ENCODE results near the gene DAPK1.
"Not testable (repeated sequence)": the region's sequence is repeated elsewhere in the genome, so short reads cannot be mapped to it uniquely, and the experiment has no call there.

The DAPK1 gene

DNA sequence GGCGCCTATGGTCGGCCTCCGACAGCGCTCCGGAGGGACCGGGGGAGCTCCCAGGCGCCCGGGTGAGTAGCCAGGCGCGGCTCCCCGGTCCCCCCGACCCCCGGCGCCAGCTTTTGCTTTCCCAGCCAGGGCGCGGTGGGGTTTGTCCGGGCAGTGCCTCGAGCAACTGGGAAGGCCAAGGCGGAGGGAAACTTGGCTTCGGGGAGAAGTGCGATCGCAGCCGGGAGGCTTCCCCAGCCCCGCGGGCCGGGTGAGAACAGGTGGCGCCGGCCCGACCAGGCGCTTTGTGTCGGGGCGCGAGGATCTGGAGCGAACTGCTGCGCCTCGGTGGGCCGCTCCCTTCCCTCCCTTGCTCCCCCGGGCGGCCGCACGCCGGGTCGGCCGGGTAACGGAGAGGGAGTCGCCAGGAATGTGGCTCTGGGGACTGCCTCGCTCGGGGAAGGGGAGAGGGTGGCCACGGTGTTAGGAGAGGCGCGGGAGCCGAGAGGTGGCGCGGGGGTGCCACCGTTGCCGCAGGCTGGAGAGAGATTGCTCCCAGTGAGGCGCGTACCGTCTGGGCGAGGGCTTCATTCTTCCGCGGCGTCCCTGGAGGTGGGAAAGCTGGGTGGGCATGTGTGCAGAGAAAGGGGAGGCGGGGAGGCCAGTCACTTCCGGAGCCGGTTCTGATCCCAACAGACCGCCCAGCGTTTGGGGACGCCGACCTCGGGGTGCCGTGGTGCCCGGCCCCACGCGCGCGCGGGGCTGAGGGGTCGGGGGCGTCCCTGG is 561 bp downstream of the DAPK1 start:
- peak in 1 of 3 experiments; percentile 6 for DNase-seq (ENCODE audit: low read depth in 3 of 3)

DNA sequence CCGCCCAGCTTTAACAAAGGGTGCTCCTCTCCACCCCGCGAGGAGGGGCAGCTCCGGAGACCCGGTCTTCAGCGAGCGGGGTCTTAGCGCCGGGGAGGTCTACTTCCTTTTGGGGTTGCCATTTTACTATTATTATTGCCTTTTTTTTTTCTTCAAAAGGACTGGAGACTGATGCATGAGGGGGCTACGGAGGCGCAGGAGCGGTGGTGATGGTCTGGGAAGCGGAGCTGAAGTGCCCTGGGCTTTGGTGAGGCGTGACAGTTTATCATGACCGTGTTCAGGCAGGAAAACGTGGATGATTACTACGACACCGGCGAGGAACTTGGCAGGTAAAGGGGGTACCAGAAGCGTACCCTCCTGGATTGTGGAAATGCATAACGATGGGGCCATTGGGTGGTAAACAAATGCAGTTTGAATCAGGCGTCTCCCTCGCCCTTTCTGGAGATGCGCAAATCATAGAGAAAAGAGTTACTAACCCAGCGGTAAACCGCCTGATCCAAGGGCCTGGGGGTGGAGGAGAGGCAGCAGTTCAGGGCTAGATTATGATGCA is 1.2 kb downstream of the DAPK1 start:
- no peak for DNase-seq (ENCODE audit: low read depth in 3 of 3)

DNA sequence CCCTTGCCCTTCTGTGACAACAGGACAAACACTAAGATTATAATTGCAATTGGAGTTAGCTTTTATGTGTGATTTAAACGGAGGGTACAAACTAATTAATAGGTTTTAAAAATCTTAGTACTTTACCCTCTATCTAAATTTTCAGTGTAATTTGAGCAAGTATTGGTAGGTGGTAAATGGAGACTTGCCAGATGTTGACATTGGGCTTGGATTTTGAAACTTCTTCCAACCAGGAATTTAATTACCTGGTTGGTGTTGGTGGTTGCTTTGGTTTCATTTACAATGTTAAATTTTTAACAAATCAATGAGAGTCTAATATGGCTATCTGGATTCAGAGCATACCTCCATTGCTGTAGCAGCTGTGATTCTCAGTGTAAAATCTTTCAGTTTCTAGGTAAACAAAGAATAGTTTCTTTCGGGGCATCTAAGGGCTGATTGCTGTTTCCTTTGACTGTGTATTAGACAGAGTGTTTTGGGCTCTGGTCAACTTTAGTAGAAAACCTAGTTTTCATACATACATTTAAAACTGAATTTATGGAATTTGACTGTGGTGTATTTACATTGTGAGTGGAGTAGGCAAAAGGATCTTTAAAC is 1.9 kb downstream of the DAPK1 start:
- no peak for DNase-seq (ENCODE audit: low read depth in 3 of 3)

DNA sequence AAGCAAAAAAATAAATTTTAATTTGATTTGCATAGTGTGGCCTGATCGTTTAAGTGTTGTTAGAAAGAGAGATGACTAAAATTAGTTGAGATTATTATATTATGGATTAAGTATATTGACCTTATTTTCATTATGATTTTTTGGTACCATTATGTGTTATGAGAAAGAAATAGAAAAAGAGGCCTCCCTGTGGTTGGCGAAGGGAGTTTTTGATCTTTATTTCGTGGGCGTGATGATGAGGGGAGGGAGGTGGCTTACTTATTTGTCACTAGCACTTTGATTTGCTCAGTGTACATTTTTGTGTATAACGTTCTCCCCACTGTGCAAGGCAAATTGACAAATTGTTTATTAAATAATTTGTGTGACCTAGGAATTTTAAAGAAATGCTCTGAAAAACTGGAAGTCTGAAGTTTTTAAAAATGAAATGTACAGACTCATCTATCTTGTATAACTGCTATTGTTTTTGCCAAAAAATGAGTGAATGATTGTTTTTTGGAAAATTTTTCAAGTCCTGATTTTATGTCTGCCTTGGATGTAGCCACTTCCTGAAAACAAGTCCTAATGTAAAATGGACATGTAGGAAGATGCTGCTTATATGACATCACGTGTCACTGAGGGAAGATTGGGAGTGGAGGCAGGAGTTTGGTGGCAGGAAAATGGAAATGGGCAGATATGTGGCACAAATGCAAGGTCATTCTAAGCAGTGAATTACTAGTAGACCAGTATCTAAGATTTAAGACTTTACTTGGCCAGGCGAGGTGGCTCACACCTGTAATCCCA is 3.0 kb downstream of the DAPK1 start:
- peak in 1 of 3 experiments; percentile 12 for DNase-seq (ENCODE audit: low read depth in 3 of 3)

DNA sequence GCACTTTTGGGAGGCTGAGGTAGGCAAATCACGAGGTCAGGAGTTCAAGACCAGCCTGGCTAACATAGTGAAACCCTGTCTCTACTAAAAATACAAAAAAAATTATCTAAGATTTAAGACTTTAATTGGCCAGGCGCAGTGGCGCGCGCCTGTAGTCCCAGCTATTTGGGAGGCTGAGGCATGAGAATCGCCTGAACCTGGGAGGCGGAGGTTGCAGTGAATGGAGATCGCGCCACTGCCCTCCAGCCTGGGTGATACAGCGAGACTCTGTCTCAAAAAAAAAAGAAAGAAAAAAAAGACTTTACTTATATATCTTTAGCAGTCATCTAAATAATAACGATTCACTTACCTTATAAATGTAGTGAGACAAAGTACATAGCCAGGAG is 3.6 kb downstream of the DAPK1 start:
- DNase-seq (ENCODE audit: low read depth in 3 of 3), result not testable (repeated sequence)

DNA sequence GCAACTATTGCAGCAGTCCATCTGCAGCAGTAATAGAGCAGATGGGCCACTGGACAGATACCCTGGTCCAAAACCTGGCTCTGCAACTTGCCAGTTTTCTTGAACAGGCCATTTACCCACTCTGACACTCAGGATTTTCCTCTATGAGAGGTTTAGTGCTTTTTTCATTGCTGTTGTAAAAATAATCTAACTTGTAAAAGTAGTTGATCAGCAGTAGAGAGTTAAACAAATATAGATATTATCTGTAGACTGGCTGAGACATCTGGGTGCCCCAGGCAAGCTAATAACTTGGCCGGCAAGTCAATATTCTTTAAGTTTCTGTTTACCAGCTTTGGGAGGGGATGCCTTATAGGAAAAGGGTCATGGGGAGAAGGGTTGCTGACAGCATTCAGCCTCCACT is 4.1 kb downstream of the DAPK1 start:
- no peak for DNase-seq (ENCODE audit: low read depth in 3 of 3)

DNA sequence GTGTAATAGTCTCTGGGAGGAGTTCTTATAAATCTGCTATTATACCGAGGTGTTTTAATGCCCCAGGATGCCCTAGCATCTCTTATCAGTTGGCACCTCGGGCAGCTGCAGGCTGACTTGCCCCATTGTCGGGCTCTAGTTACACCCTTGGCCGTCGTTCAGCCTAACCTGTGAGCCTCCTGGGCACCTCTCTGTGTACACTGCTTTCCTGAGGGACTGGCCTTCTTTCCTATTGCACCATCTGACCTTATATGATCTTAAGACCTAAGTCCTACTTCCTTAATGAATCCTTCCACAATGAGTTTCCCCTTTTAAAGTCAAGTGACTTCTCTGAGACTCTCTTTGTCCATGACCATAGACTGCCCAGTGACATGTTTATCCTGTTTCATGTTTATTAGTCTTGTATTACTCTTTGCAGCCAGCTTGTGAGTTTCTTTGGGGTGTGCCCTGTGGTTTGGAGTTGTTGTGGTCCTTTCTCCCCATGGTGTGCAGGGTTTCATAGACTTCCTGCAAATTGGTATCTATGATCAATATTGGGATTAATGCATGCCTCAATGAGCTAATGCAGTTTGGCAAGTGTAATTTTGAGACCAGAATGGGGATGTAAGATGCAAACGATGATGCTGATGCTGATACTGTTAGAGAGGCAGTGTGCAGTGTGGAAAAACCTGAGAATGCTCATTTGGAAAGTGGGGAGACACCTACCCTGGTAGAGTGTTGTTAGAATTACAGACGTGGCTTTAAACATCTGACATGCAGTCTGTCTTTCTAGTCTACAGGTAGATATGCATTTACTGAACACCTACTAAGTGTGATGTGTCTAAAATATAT is 4.9 kb downstream of the DAPK1 start:
- no peak for DNase-seq (ENCODE audit: low read depth in 3 of 3)

DNA sequence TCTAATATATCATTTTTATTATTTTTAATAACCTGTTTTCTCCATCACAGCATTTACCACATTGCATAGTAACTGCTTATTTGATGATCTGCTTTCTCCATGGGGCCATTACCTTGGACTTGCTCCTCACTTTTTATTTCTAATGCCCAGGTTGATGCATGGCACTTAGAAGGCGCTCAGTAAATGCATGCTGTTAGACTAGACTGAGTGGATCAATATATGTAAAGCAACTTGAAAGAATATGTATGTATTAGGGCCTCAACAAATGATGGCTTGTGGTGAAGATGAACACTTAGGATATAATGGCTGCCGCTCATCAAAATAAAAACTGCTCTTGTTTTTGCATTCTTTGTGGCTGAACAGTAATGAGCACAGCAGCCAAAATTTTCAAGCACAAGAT is 5.8 kb downstream of the DAPK1 start:
- no peak for DNase-seq (ENCODE audit: low read depth in 3 of 3)

DNA sequence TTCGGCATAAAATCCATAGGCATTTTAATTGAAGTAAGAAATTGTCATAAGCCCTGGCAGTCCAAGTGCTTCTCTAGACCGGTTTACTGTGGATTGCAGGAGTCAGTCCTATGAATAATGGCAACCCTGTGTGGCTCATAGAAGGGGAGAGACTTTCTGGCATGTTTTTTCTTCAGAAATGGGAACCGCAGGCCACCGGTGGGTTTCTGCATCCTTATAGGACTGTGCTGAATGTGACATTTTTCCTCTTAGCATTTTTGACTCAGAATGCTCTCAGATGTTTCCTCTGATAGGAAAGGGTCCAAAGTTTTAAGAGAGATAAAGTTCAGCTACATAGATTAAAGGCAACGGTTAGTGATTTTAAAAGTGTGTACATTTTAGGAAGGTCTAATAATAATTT is 6.3 kb downstream of the DAPK1 start:
- no peak for DNase-seq (ENCODE audit: low read depth in 3 of 3)

DNA sequence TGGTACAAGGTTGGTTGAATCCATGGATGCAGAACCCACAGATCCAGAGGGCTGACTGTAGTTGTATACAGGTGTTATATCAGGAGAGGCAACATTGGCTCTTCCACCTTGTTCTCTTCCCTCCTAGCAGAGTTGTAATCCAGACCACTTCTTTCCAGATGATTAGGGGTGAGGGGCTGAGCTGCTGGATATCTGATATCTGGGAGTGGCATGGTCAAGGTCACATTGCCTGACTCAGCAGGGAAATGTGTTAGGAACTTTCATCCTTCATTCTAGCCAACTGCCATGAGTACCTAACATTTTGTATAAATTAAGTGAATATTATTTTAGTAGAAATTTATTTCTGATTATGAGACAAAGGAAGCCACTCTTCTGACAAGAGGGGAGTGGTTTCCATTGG is 7.3 kb downstream of the DAPK1 start:
- no peak for DNase-seq (ENCODE audit: low read depth in 3 of 3)

DNA sequence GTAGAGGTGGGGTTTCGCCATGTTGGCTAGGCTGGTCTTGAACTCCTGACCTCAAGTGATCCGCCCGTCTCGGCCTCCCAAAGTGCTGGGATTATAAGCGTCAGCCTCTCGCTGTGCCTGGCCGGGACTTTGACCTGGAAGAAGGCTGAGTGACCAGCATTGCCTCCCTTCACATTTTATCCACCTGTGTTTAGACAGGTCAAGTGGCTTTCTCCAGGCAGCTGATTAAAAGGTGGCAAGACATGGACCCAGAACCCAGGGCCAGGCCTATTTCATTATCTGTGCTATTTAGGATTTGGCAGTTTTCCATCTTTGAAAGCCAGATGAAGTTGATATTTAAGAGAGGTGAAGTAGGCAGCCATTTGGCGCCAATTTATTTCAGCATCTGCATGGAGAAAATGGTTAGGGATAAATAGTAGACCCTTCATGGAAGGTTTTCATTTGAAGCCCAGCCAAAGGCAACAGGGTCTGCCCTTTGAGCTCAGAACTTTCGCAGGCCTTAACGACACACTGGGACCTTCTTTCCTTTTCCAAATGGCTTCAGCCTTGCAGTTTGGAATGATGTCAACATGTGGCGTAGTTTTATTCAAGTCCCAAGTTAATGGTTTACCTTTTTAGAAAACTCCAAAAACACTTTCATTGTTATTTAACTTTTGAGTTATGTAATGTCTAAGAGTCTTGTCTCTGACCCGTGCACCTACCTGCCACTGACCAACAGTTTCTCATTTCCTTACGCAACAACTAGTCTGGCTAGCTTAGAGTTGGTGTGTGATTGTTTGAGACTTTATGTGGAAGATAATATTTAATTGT is 8.4 kb downstream of the DAPK1 start:
- DNase-seq (ENCODE audit: low read depth in 3 of 3), result no peak

DNA sequence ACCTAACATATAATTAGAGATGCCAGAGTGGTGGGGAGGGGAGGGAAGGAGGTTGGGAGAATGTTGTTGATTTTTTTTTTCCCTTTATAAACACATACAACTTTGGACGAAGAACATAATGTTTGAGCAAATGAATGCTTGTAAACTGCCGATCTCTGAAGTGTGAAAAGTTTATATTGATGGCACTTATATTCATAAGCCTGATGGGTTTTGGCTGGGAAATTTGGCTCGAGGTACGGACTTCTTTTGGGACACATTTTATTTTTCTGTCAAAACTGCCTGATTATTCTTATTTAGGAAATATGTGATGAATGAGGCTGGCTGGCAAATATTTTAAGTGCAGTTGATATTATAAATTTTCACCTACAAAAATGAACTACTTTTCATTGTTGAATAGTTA is 9.9 kb downstream of the DAPK1 start:
- no peak for DNase-seq (ENCODE audit: low read depth in 3 of 3)

DNA sequence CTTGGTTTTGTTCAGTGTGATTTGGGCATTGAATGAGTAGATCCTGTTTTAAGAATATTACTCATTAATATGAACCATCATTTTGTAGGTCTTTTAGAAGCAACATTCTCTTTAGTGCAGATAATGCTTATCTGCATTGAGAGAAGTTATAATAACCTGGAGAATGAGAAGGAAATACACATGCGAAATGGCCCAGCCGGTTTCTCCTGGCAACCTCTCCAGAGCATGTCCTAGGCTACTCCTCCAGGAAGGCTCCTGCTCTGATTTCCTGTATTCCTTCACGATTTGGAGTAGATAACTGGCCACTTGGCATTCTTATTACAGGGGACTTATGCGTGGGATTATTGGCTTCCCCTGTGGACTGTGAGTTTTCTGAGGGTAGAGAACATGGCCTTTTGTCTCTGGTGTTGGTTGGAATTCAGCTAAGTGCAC is 12.6 kb downstream of the DAPK1 start:
- no peak for DNase-seq (ENCODE audit: low read depth in 3 of 3)

DNA sequence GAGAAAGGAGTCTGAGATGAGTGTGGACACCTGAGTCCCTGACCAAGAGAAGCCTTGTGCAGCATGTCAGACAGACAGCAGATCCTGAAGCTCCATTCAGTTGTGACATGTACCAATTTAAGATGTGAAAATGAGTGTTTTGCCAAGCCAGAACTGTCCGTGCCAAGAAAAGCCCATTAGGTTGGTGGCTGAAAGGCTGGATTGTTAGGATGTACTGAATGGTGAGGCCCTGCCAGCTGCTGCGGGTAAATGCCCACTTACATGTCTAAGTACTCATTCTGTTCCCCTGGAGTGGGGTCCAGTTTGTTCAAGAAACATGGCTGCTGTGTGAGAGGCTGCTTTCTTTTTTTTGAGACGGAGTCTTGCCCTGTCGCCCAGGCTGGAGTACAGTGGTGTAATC is 14.6 kb downstream of the DAPK1 start:
- no peak for DNase-seq (ENCODE audit: low read depth in 3 of 3)

DNA sequence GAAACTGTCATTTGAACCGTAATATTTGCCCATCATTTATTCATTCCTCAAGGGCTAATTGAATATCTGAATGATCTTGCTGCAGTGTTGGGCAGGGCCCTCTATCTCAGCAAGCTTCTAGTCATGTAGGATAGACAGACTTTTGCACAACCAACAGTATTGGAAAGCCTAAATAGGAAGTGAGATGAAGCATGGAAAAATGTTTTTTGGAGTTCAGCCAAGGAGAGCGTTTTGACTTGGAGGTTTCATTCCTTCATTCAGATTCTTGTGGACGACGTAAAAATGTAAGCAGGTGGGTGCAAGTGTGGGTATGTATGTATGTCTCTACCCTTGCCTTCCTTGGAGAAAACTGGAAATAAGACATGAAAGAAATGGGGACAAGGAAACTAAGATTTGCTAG is 15.5 kb downstream of the DAPK1 start:
- no peak for DNase-seq (ENCODE audit: low read depth in 3 of 3)

DNA sequence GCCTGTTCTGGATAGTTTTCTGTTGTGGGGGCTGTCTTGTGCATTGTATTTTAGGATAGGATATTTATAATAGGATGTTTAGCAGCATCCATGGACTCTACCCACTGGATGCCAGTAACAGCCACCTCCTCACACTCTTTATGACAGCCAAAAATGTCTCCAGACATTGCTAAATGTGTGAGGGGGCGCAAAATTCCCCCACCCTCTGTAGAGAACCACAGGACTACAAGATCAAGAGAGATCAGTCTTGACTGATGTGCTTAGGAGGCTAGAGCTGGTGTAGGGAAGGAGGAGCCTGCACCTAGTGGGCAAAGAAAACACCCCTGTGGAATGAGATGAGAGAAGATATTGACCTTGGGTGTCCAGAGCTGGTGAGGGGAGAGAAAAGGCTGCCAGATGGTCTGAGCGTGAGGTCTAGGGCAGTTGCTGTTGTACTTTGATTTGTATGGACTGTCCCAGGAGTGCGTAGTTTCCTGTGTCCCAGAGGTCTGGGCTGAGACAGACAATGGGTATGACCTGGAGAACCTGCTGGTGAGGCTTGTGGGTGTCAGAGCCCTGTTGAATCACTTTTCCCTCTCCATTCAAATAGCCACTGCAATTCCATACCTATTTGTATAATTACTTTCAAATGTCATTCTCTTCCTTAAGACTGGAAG is 16.3 kb downstream of the DAPK1 start:
- DNase-seq (ENCODE audit: low read depth in 3 of 3), result no peak

DNA sequence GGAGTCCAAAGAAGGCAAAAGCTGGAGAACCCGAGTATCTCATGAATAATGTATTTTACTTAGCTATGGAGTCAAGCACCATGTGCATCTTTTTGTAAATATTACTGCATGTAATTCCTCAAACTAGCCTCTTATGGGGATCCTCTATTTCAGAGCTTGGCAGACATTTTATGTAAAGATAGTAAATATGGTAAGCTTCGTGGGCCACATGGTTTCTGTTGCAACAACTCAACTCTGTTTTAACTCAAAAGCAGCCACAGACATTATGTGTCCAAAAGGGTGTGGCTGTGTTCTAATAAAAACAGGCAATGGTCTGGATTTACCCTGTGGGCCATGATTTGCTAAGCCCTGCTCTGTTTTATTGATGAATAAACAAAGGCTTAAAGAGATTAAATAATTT is 17.3 kb downstream of the DAPK1 start:
- no peak for DNase-seq (ENCODE audit: low read depth in 3 of 3)

DNA sequence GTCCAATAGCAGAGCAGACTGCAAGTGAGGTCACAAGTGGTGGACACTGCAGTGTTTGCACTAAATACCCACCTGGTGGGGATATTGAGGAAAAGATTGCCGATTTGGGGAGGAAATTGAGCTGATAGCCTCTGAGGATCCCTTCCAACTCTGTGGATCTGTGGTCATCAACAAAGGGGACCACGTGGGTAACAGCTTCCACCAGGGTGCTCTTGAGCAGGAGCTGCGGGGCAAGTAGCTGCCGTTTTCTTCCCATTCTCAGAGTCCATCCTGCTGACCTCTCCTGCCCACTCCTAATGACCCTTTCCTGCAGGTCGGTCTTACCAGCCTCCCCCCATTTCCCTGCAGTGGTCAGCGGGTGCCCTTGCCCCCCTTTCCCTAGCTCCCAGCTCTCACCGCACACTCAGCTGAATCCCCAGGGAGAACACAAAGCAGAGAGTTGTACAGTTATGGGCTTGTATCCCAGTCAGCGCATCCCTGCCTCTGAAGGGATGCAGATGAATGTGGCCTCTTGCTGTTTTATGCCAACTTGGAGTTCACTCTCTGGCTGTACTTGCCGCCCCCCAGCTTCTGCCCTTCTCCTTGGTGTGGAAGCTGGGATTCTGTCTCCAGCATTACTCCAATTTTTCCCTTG is 18.0 kb downstream of the DAPK1 start:
- no peak for DNase-seq (ENCODE audit: low read depth in 3 of 3)

DNA sequence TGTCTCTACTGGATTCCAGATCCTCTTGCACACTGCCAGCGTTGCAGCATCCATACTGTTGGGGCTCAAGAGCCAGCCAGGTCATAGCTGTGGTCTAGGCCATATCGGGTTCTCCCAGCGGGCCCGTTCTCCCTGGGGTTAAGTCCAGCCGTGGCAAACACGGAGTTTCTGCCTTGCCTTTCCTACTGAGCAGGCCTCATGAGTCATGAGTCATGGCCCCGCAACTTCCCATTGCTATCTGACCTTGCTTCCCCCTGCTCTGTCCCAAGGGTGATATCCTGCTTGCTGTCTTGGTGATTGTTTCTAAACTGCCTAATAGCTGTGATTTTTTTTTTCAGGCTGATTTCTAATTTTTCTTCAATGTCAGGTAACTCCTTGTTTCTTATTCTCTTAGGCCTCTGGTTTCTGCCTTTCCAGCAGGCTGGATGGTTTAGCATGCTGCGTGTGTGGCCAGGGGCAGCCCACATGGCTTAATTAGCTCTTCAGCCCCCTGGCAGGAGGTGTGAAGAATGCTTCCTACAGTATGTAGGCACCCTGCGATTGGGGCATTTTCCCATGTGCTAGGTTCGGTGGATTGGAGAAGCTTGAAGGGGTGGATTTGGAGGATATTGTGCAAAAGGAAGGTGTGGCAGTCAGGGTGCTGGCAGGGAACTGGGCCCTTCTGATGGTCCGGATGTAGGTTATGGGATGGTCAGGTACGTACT is 18.7 kb downstream of the DAPK1 start:
- no peak for DNase-seq (ENCODE audit: low read depth in 3 of 3)
